HK-2 (cell line): ENCODE measurements around the gene MDFI.

Source experiments
- DNase-seq: peaks from one replicate; pipeline ENCODE4 v3.0.0-alpha.2; 2018; ENCODE audit not compliant: unreplicated experiment

Gene MDFI

DNA sequence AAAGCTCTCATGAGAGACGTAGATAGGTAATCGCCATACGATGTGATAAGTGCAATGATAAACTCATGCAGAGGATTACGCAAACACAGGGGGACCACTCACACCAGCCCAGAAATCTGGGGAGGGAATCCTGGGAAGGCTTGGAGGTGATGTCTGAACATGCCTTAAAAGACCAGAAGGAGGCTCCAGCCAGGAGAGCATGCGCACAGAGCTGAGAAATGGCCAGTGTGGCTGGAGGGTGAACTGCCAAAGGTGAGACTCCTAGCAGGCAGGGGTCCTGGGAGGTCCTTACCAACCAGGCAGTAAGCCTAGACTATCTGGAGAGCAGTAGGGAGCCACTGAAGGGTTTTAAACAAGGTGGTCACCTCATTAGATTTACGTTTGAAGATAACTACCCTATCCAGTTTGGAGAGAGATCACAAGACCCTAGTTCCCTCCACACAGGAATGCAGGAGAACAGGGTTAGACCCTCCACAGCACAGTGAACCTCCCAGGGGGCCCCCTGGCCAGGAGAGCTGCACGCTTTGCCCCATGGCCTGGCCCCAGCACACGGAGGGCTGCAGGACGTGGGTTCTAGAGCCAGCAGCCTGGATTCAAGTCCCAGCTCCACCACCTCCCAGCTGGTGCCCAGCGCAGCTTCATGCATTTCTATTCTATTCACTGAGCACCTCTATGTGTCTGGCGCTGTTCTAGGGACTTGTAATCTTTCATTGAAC is 13.1 kb downstream of the MDFI start:
- DNase-seq, result no peak

DNA sequence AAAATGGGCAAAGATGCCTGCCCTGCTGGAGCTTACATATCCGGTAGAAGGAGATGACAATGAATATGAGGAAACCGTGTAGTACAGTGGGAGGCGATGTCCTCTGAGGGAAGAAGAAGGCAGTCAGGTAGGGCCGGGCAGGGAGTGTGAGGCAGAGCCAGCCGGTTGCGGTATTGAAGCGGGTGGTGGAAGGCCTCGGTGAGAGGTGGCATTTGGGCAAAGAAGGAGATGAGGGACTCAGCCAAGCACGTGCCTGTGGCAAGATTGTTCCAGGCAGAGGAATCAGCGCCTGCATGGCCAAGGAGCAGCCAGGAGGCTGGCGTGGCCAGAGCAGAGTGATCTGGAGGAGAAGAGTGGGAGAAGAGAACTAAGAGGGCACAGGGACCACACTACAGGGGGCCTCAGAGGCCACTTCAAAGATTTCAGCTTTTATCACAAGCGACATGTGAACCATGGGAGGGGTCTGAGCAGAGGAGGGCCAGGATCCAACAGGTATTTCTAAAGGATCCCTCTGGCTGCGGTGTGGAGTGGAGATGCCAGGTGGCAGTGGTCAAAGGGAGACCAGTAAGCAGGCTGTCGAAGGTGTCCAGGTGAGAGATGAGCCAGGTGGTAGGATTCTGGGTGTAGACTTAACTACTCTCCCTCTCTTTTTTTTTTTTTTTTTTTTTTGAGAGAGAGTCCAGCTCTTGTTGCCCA is 13.8 kb downstream of the MDFI start:
- no peak for DNase-seq

- DNase-seq, result no peak
These were observed 14.8 kb downstream of the MDFI start for GRCh38 chr6:41652866-41653652.

DNA sequence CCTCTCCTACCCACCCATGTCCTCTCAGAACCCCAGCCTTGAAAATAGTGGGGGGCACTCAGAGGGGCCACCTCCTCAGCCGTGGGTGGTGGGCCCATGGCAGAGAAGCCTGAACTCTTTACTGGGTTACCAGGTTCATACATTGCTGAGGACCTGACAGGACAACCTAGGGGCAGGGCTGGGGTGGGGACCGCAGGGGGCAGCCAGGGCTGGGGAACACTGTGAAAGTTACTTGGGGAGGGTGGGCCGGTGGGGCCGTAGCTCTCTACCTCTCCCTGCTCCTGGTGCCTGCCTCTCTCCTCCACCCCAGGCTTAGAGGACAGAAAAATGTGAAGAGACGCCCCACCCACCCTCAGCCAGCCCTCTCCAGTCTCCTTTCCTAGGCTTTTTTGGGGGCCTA is 15.4 kb downstream of the MDFI start:
- DNase-seq, result no peak

DNA sequence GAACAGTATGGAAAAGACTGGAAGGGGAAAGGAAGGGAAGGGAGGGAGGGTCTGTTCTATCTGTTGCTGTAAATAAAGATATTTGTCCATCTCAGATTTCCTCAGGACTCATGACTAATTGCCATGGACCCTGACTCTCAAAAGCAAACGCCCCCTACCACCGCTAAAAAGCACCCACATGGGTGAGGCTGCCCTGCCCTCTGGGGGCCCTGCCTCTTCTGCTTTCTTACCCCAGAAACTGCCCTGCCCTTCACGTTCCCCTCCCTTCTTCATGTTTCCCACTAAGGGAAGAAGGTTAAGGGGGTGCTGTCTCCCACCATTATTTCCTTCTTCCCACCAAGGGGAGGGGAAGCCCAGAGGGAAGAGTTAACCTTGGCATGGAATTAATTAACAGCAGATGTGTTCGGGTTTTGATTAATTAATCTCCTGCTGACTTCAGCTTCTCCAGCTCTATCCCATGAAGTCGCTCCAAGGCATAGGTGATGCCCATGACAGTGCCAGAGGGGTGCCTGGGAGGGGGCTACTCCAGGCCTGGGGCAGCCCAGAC is 16.0 kb downstream of the MDFI start:
- no peak for DNase-seq

DNA sequence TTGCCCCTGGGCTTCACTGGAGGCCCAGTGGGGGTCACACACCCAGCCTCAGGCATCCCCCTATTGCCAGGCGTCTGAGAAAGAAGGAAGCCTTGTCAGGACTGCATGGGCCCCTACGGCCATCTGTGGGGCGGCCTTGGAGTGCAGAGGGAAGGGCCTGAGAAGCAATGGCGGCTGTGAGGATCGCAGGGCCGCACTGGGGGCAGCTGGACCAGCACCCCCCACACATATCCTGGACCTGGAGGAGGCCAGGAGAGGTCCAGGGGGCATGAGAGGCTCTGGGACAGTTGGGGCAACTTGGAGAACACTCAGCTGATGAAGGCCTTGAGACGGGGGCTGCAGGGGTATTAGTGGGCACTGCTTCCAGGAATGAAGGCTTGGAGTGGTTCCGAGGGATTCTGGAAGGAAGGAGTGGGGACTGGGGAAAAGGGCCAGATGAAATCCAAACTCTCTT is 16.5 kb downstream of the MDFI start:
- DNase-seq, result no peak

DNA sequence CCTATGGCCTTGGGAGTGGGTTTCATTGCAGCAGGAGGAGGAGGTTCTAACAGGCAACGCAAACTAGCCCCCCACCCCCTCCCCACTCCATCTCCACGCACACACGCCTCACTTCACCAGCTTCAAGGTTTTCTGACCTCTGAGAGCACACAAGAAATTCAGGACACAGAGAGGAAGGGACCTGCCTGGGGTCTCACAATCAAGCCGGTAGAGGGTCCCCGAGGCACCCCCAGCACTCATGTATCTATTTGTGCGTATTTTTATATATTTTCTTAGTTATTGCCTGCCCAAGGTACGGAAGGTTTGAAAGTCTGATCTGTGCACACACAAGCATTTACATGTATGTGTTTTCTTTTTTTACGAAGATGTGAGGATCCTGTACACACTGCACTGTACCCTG is 16.9 kb downstream of the MDFI start:
- DNase-seq, result no peak

DNA sequence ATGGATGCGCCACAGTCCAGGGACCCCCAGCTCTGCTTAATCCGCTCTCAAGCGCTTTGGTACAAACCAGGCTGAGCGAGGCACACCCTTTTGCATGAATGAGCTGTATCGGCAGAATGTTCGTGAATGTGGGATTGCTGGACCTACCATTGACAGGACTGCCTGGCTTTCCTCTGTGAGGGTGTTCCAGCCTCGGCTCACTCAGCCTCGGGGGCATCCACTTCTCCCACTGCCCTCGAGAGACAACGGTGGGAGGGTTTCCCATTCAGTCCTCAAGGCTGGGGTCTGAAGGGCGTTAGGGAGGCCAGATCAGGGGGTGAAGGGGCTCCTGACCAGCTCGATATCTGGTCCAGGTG is 17.4 kb downstream of the MDFI start:
- no peak for DNase-seq

DNA sequence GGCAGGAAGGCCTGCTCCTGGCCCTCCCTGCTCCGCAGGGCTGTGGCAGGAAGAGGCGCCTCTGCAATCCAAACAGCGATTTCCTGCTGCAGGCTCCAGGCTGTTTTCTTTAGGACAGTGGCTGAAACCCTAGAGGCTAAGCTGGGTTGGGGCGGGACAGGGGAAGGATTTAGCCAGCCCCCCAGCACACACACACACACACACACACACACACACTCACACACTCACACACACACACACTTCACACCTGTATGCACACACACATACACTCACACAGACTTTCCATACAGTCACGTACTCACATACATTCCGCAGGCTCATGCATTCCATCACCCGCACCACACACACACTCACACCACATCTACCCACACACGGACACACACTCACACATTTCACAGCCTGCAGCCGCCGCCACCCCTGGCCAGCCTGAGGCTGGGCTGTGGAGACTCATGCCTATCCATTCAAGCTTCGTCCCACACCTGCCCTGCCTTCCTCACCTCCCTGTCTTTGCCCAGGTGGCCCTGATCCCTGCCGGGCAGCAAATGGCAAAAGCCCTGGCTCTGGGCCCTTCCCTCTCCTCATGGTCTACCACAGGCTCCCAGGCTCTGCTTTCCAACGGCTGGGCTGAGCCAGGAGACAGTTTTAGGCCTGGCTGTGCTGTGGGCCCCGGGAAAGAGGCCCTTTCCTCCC is 17.9 kb downstream of the MDFI start:
- DNase-seq, result no peak

DNA sequence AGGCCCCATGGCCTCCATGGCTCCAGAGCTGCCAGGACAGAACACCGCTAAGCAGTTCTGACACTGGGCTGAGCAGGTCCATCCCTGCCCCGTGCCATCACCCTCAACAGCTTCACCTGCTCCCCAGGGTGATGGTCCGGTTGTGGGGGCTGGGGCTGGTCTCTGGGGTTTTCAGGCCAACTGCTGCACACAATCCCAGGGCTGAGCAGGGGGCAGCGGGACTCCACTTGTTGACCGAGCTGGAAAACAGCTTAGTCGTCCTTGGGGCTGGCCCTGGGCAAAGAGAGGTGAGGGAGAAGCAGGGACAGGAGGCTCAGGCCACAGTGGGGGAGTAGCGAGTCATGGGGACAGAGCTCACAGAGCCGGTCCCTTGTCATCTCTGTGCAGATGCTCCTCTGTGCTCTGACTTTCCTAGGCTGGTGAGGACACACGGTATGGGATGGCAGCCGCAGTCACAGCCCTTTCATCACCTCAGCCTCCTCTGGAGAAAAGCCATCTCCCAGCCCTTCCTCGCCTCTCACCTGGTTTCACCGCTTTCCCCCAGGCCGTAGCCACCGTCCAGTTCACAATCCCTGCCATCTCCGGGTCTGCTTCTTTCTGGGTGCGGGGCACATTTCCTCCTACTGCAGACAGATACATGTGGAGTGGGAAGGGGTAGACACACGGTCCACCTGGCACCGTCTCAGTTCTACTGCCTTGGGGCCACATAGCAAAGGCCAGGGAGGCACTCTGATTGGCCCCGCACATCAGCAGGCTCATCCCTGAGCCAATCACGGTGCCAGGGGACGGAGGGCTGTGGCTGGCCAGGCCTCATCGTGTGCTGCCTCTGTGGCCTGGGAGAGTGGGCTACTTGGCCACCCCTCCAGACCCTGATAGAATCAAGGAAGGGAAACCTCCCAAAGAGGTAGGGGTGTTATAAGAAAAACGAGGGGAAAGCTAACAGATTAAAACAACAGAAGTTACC is 19.1 kb downstream of the MDFI start:
- no peak for DNase-seq

DNA sequence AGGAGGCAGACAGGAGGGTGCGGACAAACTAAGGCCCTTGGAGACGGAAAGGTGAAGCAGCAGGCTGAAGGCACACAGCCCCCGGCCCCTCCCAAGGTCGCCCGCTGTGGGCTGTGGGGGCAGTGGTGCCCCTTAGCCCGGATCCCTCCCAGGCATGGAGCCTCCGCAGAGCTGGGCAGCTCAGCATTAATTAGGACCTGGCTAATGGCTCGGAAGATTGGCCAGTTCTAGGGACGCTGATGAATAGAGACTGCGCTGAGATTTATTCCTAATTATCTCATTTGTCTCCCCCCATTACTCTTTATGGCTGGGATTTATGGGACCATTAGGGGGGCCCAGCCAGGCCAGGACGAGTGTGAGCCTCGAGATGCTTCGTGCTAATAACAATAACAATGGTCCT is 20.4 kb downstream of the MDFI start:
- DNase-seq, result no peak

DNA sequence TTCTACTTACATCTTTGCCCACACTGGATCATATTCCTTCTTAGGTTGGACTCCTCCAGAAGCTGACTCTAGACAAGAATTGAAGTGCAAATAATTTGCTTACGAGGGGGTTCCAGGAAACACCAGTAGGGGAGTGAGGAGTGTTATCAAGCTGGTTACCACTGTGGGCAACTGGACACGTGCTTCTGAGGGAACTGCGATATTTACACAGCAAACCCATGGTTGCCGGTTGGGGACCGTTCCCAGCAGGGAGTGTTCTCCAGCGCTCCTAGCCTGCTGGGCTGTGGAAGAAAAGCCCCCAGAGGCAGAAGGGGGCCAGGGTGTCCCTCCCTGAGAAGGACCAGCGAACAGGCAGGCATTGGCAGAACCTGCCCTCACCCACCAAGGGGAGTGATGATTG is 21.7 kb downstream of the MDFI start:
- DNase-seq, result no peak

- no peak for DNase-seq
These were observed 25.3 kb downstream of the MDFI start for GRCh38 chr6:41663568-41663967.

DNA sequence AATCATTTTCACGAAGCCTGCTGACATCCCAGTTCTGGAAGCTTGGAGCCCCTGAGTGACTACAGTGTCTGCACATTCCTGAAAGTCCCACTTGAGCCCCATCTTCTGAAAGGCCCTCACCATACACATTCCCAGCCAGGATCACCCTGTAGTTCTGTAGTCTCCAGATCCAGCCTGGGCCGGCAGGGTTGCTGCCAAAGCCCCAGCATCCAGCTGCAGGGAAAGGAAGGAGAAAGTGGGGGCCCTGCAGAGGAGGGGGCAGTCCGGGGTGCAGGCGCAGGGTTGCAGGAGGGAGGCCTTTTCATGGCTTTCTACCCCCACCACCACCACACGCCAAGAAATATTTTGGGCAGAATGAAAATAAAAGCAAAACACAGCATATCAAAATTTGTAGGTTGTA is 26.0 kb downstream of the MDFI start:
- no peak for DNase-seq

DNA sequence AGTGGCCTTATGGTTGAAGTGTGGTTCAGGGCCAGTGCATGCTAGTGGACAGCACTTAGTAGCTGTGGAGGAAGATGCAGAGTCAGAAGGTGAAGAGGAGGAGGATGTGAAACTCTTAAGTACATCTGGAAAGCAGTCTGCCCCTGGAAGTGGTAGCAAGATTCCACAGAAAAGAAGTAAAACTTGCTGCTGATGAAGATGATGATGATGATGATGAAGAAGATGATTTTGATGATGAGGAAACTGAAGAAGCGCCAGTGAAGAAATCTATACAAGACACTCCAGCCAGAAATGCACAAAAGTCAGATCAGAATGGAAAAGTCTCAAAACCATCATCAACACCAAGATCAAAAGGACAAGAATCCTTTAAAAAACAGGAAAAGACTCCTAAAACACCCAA is 28.9 kb downstream of the MDFI start:
- DNase-seq, result no peak

GRCh38 chr6:41668968-41669367 is 30.7 kb downstream of the MDFI start:
- DNase-seq, result no peak

DNA sequence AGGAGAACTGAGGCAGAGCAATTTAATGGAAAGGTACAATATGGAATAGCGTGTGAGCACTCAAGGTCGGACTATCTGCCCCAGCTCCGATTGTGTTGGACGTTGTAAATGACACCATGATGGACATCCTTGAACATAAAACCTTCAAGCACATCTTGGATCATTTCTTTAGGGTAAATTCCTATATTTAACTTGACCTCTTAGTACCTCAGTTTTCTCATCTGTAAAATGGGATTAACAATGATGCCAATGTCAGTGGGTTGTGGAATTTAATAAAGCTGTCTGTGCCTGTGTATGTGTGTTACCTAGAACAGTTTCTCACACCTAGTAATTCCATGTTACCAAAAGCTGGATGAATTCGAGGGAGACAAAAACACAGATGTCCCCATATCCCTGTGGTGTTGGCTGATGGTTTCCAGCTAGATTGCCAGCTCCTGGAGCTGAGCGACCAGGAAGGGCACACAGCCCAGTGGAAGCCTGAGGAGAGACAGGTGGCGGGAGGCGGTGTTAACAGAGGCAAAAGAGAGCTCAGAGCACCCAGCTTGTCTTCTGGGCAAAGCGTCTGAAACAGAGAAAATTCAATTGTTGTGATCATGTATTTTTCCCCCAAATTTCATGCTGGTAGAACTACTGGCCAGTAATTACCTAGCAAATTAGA is 32.6 kb downstream of the MDFI start:
- DNase-seq, result no peak

GRCh38 chr6:41671376-41671775 is 33.1 kb downstream of the MDFI start:
- DNase-seq, result no peak

DNA sequence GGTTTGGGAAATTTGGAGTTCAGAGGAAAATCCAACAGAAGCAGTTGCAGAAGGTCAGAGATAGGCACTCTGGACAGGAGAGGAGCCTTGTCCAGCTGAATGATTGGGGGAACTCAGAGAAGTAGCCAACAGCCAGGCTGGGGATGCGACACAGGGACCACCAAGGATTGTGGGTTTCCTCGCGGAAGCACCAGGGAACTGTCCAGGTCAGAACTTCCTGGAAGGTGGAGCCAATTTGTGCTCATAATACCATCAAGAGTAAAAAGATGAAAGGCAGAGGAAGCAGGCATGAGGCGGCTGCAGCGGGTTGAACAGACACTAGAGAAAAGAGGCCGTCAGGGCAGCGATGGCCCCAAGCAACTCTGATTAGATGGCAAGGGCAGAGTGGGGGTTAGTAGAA is 33.7 kb downstream of the MDFI start:
- no peak for DNase-seq
